Calu3 (cell line): ENCODE data around the gene PCK1. TPM values are rescaled to one million over a fixed set of nuclear protein-coding genes. Genes with fewer than 3 reads are reported as not detected.
A peak's percentile ranks its signal among the peaks of the same experiment; 100 is the strongest.

Experiments used
- BruUV-seq: library from RNA; stranded (reverse); fragments of 400-500 nt; replicated peaks from 2 replicates; lab custom pipeline; 2021; lab: Mats Ljungman, UMichigan
- CTCF ChIA-PET: fragments of 300-600 bp; sonication (Branson Sonifier 250); formaldehyde crosslinking; loops from one replicate; lab custom pipeline; 2022; ENCODE audit warnings: antibody characterized with exemption; lab: Charles Lee
- DNase-seq: peaks from one replicate; pipeline ENCODE4 v3.0.0; 2022
- H3K27ac Mint-ChIP-seq: one replicate; pipeline ENCODE4 v1.8.0; 2022; ENCODE audit warnings: mixed read lengths; ENCODE audit not compliant: unreplicated experiment
- H3K27me3 Mint-ChIP-seq: one replicate; pipeline ENCODE4 v1.8.0; 2022; ENCODE audit warnings: mixed read lengths; ENCODE audit not compliant: unreplicated experiment
- H3K36me3 Mint-ChIP-seq: one replicate; pipeline ENCODE4 v1.8.0; 2022; ENCODE audit warnings: mild to moderate bottlenecking, moderate library complexity, mixed read lengths; ENCODE audit not compliant: insufficient read depth, unreplicated experiment
- H3K4me1 Mint-ChIP-seq: one replicate; pipeline ENCODE4 v1.8.0; 2022; ENCODE audit warnings: mild to moderate bottlenecking, low read depth, mixed read lengths; ENCODE audit not compliant: unreplicated experiment
- H3K4me3 Mint-ChIP-seq: one replicate; pipeline ENCODE4 v1.8.0; 2022; ENCODE audit warnings: mild to moderate bottlenecking, low read depth, moderate library complexity, mixed read lengths; ENCODE audit not compliant: unreplicated experiment
- H3K9me3 Mint-ChIP-seq: one replicate; pipeline ENCODE4 v1.8.0; 2022; ENCODE audit warnings: low read depth, mixed read lengths; ENCODE audit not compliant: unreplicated experiment
- CTCF ChIP-seq: fragments of 200-600 bp; IDR thresholded peaks from one replicate; pipeline ENCODE4 v1.8.0; 2022; ENCODE audit warnings: antibody characterized with exemption; ENCODE audit not compliant: unreplicated experiment
- intact Hi-C: fragments of 100-400 bp; cut with micrococcal nuclease; formaldehyde crosslinking; loops from one replicate; pipeline ENCODE4 v1.10.0; 2022; ENCODE audit not compliant: unreplicated experiment
- total RNA-seq: library from RNA; stranded (reverse); gene quantifications from 2 replicates; pipeline ENCODE4 v1.2.3, GENCODE V29; 2022

PCK1 gene
- total RNA-seq, 1 experiment from 2014 or later = 0.19 TPM

- peaks cover 11% of the 10 kb centered on the region for H3K36me3 Mint-ChIP-seq
- H3K4me3 Mint-ChIP-seq = peak overlapping the region; percentile 46
- H3K27ac Mint-ChIP-seq = peak overlapping the region; percentile 21
- H3K4me1 Mint-ChIP-seq = peaks cover 38% of the 10 kb centered on the region
- no peak for DNase-seq
- peaks cover 65% of the 10 kb centered on the region for H3K27me3 Mint-ChIP-seq
- H3K9me3 Mint-ChIP-seq = peaks cover 2% of the 10 kb centered on the region
- intact Hi-C loops = no loop called here
- no peak for TF ChIP-seq CTCF
- CTCF ChIA-PET = interaction anchor here (0.5 to 1.5 kb wide), 2 partner anchors 12 to 14 kb away, joined by 3 to 5 read pairs; no protein-coding TSS in a partner anchor
- BruUV-seq = no TSS peak
Observed at GRCh38 chr20:57559289-57559634, 1.6 kb upstream of the PCK1 start.

- Mint-ChIP-seq H3K9me3 (peaks cover 2% of the 10 kb centered on the region), H3K27ac (peak overlapping the region; percentile 43), H3K4me3 (peak overlapping the region; percentile 46), H3K36me3 (peaks cover 11% of the 10 kb centered on the region), H3K27me3 (peaks cover 59% of the 10 kb centered on the region), H3K4me1 (peaks cover 38% of the 10 kb centered on the region)
- CTCF ChIA-PET = interaction anchor here (1.0 to 1.5 kb wide), 3 partner anchors 12 to 43 kb away, joined by 3 to 5 read pairs (median 5); no protein-coding TSS in a partner anchor
- no TSS peak for BruUV-seq
- intact Hi-C loops = no loop called here
- no peak for DNase-seq
- no peak for TF ChIP-seq CTCF
Observed at GRCh38 chr20:57559658-57560553, 1.0 kb upstream of the PCK1 start.

GRCh38 chr20:57561356-57562279, 708 bp downstream of the PCK1 start:
- H3K27ac Mint-ChIP-seq = no peak overlapping the region
- DNase-seq = no peak
- H3K4me1 Mint-ChIP-seq = peaks cover 38% of the 10 kb centered on the region
- no peak overlapping the region for H3K4me3 Mint-ChIP-seq
- peaks cover 41% of the 10 kb centered on the region for H3K27me3 Mint-ChIP-seq
- H3K9me3 Mint-ChIP-seq = peaks cover 2% of the 10 kb centered on the region
- intact Hi-C loops = no loop called here
- CTCF ChIA-PET = interaction anchor here (1.3 kb wide), 1 partner anchor 14 kb away, joined by 5 read pairs; no protein-coding TSS in a partner anchor
- H3K36me3 Mint-ChIP-seq = peaks cover 11% of the 10 kb centered on the region
- TF ChIP-seq CTCF = no peak
- BruUV-seq = TSS peak; percentile 82
